Choroid plexus epithelial cell (primary cell): ENCODE measurements around the gene SOHLH1.

ENCODE experiments used
- DNase-seq: peaks from one replicate; pipeline ENCODE4 v3.0.0-alpha.2; 2010; ENCODE audit warnings: low read depth
- H3K4me3 ChIP-seq: 2 replicates; pipeline ENCODE4 v1.5.1; 2011; ENCODE audit warnings: low read depth, mild to moderate bottlenecking, control low read depth, low read length, moderate library complexity
- TF ChIP-seq, protein P1 (sequence below): conservative IDR thresholded peaks from 2 replicates; pipeline ENCODE4 v1.5.1; 2011; ENCODE audit warnings: low read depth, mild to moderate bottlenecking, control low read depth, inconsistent platforms, low read length, moderate library complexity

SOHLH1 gene

DNA sequence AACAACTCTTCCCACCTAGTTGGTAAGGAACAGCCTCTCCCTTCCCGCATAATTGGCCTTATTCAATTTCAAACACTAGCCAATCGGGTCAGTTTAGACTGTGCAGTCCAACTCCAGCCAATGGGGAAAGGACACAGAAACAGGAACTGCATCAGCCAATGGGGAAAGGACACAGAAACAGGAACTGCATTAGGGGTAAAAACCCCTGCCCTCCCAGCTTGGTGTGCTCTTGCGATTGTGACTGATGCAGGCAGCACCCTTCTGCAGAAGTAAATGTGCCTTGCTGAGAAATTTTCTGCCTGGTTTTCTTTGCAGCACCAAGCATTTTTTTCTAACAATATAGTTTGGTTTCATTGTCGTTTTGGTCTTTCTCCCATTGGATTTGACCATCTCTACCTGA lies 51.4 kb downstream of the SOHLH1 start:
- no peak for DNase-seq
- H3K4me3 ChIP-seq, result no peak overlapping the region
- TF ChIP-seq, protein P1, sequence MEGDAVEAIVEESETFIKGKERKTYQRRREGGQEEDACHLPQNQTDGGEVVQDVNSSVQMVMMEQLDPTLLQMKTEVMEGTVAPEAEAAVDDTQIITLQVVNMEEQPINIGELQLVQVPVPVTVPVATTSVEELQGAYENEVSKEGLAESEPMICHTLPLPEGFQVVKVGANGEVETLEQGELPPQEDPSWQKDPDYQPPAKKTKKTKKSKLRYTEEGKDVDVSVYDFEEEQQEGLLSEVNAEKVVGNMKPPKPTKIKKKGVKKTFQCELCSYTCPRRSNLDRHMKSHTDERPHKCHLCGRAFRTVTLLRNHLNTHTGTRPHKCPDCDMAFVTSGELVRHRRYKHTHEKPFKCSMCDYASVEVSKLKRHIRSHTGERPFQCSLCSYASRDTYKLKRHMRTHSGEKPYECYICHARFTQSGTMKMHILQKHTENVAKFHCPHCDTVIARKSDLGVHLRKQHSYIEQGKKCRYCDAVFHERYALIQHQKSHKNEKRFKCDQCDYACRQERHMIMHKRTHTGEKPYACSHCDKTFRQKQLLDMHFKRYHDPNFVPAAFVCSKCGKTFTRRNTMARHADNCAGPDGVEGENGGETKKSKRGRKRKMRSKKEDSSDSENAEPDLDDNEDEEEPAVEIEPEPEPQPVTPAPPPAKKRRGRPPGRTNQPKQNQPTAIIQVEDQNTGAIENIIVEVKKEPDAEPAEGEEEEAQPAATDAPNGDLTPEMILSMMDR, result no peak

- no peak for DNase-seq
- TF ChIP-seq, protein P1, result no peak
Observed at GRCh38 chr9:135644631-135645218, 54.6 kb downstream of the SOHLH1 start.

More at GRCh38 chr9:135644631-135645218, 54.6 kb downstream of the SOHLH1 start:
- no peak overlapping the region for H3K4me3 ChIP-seq
